ENCODE results near the gene CORO2B.

Gene CORO2B

GRCh38 chr15:68570974-68571373 lies 7.8 kb upstream of the CORO2B start:
- no peak overlapping the region for H3K9ac ChIP-seq (ENCODE audit: low read length)

GRCh38 chr15:68571582-68571981 lies 7.2 kb upstream of the CORO2B start:
- H3K27ac ChIP-seq (ENCODE audit: low read depth, low read length): no peak overlapping the region
- H3K27me3 ChIP-seq (ENCODE audit: control insufficient read depth, insufficient read depth, low read length): peaks cover 3% of the 10 kb centered on the region
- no peak overlapping the region for H3K9ac ChIP-seq (ENCODE audit: low read length)

More at GRCh38 chr15:68570974-68571373, 7.8 kb upstream of the CORO2B start:
- H3K4me3 ChIP-seq (ENCODE audit: low read length): no peak overlapping the region
- no peak overlapping the region for H3K27ac ChIP-seq (ENCODE audit: low read depth, low read length)
- no peaks in the 10 kb centered on the region for H3K36me3 ChIP-seq (ENCODE audit: control insufficient read depth, insufficient read depth, low read length)
- no peaks in the 10 kb centered on the region for H3K4me1 ChIP-seq (ENCODE audit: control insufficient read depth, insufficient read depth, low read length)
- H3K27me3 ChIP-seq (ENCODE audit: control insufficient read depth, insufficient read depth, low read length): peaks cover 3% of the 10 kb centered on the region

DNA sequence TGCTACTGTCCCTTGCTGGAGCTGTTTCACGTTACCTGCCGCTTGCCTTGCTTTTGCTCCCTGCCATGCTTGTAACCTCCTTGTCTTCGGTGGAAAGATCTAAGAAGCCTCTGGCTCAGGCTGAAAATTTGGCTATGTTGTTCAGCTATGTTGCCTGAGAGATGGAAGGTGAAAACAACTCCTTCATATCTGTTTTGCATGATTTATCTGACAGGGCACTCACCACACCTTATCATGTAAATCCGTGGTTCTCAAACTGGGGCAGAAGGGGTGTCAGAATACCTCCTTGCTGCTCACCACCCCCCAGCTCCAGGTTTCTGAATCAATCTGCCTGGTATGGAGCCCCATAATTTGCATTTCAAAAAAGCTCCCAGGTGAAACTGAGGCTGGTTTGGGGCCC lies 6.5 kb upstream of the CORO2B start:
- Histone ChIP-seq H3K4me1 (ENCODE audit: control insufficient read depth, insufficient read depth, low read length) (no peaks in the 10 kb centered on the region), H3K4me3 (ENCODE audit: low read length) (no peak overlapping the region), H3K36me3 (ENCODE audit: control insufficient read depth, insufficient read depth, low read length) (no peaks in the 10 kb centered on the region), H3K27me3 (ENCODE audit: control insufficient read depth, insufficient read depth, low read length) (peaks cover 10% of the 10 kb centered on the region), H3K27ac (ENCODE audit: low read depth, low read length) (no peak overlapping the region), H3K9ac (ENCODE audit: low read length) (no peak overlapping the region)

More at GRCh38 chr15:68571582-68571981, 7.2 kb upstream of the CORO2B start:
- H3K4me1 ChIP-seq (ENCODE audit: control insufficient read depth, insufficient read depth, low read length): no peaks in the 10 kb centered on the region
- H3K36me3 ChIP-seq (ENCODE audit: control insufficient read depth, insufficient read depth, low read length): no peaks in the 10 kb centered on the region
- H3K4me3 ChIP-seq (ENCODE audit: low read length): no peak overlapping the region

GRCh38 chr15:68572921-68573320 lies 5.9 kb upstream of the CORO2B start:
- no peaks in the 10 kb centered on the region for H3K36me3 ChIP-seq (ENCODE audit: control insufficient read depth, insufficient read depth, low read length)
- no peaks in the 10 kb centered on the region for H3K4me1 ChIP-seq (ENCODE audit: control insufficient read depth, insufficient read depth, low read length)
- no peak overlapping the region for H3K27ac ChIP-seq (ENCODE audit: low read depth, low read length)
- H3K9ac ChIP-seq (ENCODE audit: low read length): no peak overlapping the region
- peaks cover 13% of the 10 kb centered on the region for H3K27me3 ChIP-seq (ENCODE audit: control insufficient read depth, insufficient read depth, low read length)
- H3K4me3 ChIP-seq (ENCODE audit: low read length): no peak overlapping the region

GRCh38 chr15:68574046-68574445 lies 4.7 kb upstream of the CORO2B start:
- Histone ChIP-seq H3K36me3 (ENCODE audit: control insufficient read depth, insufficient read depth, low read length) (no peaks in the 10 kb centered on the region), H3K27me3 (ENCODE audit: control insufficient read depth, insufficient read depth, low read length) (peaks cover 16% of the 10 kb centered on the region), H3K4me3 (ENCODE audit: low read length) (no peak overlapping the region), H3K9ac (ENCODE audit: low read length) (no peak overlapping the region), H3K4me1 (ENCODE audit: control insufficient read depth, insufficient read depth, low read length) (no peaks in the 10 kb centered on the region), H3K27ac (ENCODE audit: low read depth, low read length) (no peak overlapping the region)

DNA sequence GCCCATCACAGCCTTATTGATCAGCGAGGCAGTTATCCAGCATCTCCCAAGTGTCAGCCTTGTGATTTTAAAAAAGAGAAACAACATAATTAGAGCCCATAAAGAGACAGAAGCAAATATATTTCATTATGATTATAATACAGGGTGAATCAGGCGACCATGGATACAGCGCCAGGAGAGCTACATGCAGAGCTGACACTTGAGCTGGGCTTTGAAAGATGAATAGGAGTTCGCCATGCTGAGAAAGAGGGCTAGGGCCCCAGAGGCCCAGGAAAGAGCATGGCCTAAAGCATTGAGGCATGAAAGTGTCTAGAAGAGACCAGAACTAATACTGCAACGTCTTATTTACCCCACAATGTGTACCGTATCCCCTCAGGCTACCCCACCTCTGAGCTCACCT lies 4.2 kb upstream of the CORO2B start:
- Histone ChIP-seq H3K27ac (ENCODE audit: low read depth, low read length) (no peak overlapping the region), H3K4me3 (ENCODE audit: low read length) (no peak overlapping the region), H3K9ac (ENCODE audit: low read length) (no peak overlapping the region), H3K36me3 (ENCODE audit: control insufficient read depth, insufficient read depth, low read length) (no peaks in the 10 kb centered on the region), H3K4me1 (ENCODE audit: control insufficient read depth, insufficient read depth, low read length) (no peaks in the 10 kb centered on the region), H3K27me3 (ENCODE audit: control insufficient read depth, insufficient read depth, low read length) (peaks cover 19% of the 10 kb centered on the region)

DNA sequence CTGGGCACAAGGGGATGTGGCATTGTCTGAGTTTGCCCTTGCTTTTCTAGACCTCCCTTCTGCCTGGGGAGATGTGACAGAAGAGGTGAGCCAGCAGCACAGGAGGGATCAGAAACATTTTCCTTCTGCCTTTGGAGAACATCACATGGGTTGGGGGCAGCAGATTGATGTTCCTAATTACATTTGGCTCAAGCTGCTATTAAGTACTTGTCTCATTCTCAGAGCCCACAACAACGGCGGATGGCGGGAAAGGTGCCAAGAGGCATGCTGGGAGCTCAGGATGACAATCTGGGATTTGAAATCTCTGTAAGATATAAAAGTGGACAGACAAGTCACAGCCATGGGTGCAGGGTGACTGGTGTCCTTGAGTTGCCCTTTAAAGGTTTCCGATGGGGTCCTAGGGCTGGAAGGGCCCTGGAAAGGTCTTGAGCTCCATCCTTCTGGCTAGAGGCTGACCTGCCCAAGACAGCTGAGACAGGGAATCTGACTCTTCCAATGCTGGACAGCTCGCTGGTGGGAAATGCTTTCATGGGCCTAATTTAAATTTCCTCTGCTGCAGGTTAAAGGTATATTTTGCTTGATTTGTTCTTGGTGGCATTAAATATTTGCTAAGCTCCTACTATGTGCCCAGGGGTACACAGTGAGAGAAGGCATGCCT lies 2.4 kb upstream of the CORO2B start:
- Histone ChIP-seq H3K9ac (ENCODE audit: low read length) (no peak overlapping the region), H3K4me3 (ENCODE audit: low read length) (no peak overlapping the region), H3K4me1 (ENCODE audit: control insufficient read depth, insufficient read depth, low read length) (no peaks in the 10 kb centered on the region), H3K27me3 (ENCODE audit: control insufficient read depth, insufficient read depth, low read length) (peaks cover 19% of the 10 kb centered on the region), H3K36me3 (ENCODE audit: control insufficient read depth, insufficient read depth, low read length) (no peaks in the 10 kb centered on the region), H3K27ac (ENCODE audit: low read depth, low read length) (no peak overlapping the region)

GRCh38 chr15:68578175-68578979 lies 416 bp upstream of the CORO2B start:
- H3K27ac ChIP-seq (ENCODE audit: low read depth, low read length): peak overlapping the region; percentile 23
- H3K4me1 ChIP-seq (ENCODE audit: control insufficient read depth, insufficient read depth, low read length): no peaks in the 10 kb centered on the region
- H3K9ac ChIP-seq (ENCODE audit: low read length): no peak overlapping the region
- H3K27me3 ChIP-seq (ENCODE audit: control insufficient read depth, insufficient read depth, low read length): peaks cover 18% of the 10 kb centered on the region
- peak overlapping the region; percentile 60 for H3K4me3 ChIP-seq (ENCODE audit: low read length)
- no peaks in the 10 kb centered on the region for H3K36me3 ChIP-seq (ENCODE audit: control insufficient read depth, insufficient read depth, low read length)

- Histone ChIP-seq H3K9ac (ENCODE audit: low read length) (no peak overlapping the region), H3K4me3 (ENCODE audit: low read length) (peak overlapping the region; percentile 17), H3K4me1 (ENCODE audit: control insufficient read depth, insufficient read depth, low read length) (no peaks in the 10 kb centered on the region), H3K27ac (ENCODE audit: low read depth, low read length) (no peak overlapping the region), H3K36me3 (ENCODE audit: control insufficient read depth, insufficient read depth, low read length) (no peaks in the 10 kb centered on the region), H3K27me3 (ENCODE audit: control insufficient read depth, insufficient read depth, low read length) (peaks cover 16% of the 10 kb centered on the region)
Observed at GRCh38 chr15:68580026-68580882, 1.5 kb downstream of the CORO2B start.

DNA sequence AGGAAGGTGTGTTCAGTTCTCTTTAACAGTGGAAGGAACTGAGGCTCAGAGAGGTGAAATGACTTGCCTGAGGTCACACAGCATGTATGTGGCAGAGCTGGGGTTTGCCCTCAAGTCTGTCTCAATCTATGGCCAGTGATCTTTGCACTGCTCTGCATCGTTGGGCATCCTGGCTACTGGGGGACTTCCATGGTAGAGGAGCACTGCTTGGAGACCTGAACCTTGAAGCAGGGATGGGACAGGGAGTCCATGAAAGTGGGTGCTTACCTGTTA lies 2.0 kb downstream of the CORO2B start:
- H3K27ac ChIP-seq (ENCODE audit: low read depth, low read length): no peak overlapping the region
- no peak overlapping the region for H3K9ac ChIP-seq (ENCODE audit: low read length)
- no peaks in the 10 kb centered on the region for H3K4me1 ChIP-seq (ENCODE audit: control insufficient read depth, insufficient read depth, low read length)
- no peak overlapping the region for H3K4me3 ChIP-seq (ENCODE audit: low read length)
- peaks cover 16% of the 10 kb centered on the region for H3K27me3 ChIP-seq (ENCODE audit: control insufficient read depth, insufficient read depth, low read length)
- H3K36me3 ChIP-seq (ENCODE audit: control insufficient read depth, insufficient read depth, low read length): no peaks in the 10 kb centered on the region

DNA sequence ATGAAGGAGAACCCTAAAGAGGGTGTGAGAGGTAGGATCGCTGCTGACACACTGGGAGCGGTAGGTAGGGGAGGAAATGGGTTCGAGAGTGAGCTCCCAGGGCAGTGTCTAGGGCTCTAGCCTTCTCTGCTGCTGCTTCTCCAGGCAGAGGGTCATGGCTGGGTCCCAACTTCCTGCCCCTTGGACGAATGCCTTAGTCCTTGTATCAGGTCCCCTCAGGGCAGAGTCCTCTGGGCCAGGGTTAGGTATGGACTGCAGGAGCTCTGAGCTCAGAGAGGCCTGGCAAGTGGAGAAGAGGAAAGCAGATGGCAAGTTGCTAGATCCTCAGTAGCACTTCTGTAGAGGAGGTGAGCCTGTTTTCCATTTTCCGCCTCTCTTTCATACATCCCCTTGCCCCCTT lies 2.9 kb downstream of the CORO2B start:
- H3K4me3 ChIP-seq (ENCODE audit: low read length): no peak overlapping the region
- no peaks in the 10 kb centered on the region for H3K36me3 ChIP-seq (ENCODE audit: control insufficient read depth, insufficient read depth, low read length)
- H3K4me1 ChIP-seq (ENCODE audit: control insufficient read depth, insufficient read depth, low read length): no peaks in the 10 kb centered on the region
- no peak overlapping the region for H3K9ac ChIP-seq (ENCODE audit: low read length)
- no peak overlapping the region for H3K27ac ChIP-seq (ENCODE audit: low read depth, low read length)
- peaks cover 16% of the 10 kb centered on the region for H3K27me3 ChIP-seq (ENCODE audit: control insufficient read depth, insufficient read depth, low read length)

GRCh38 chr15:68582236-68582635 lies 3.4 kb downstream of the CORO2B start:
- Histone ChIP-seq H3K4me1 (ENCODE audit: control insufficient read depth, insufficient read depth, low read length) (no peaks in the 10 kb centered on the region), H3K4me3 (ENCODE audit: low read length) (no peak overlapping the region), H3K27me3 (ENCODE audit: control insufficient read depth, insufficient read depth, low read length) (peaks cover 10% of the 10 kb centered on the region), H3K36me3 (ENCODE audit: control insufficient read depth, insufficient read depth, low read length) (no peaks in the 10 kb centered on the region), H3K27ac (ENCODE audit: low read depth, low read length) (no peak overlapping the region), H3K9ac (ENCODE audit: low read length) (no peak overlapping the region)
